ENCODE measurements around the gene ACO1. TPM values are rescaled to one million over a fixed set of nuclear protein-coding genes. Genes with fewer than 3 reads are reported as not detected.
A peak's percentile ranks its signal among the peaks of the same experiment; 100 is the strongest.
"Not testable (repeated sequence)": the region's sequence is repeated elsewhere in the genome, so short reads cannot be mapped to it uniquely, and the experiment has no call there.

Gene ACO1
- polyA plus RNA-seq (ENCODE audit: insufficient read depth in 1 of 5, insufficient read length in 5 of 5, low replicate concordance in 1 of 5), result 10 to 100 TPM; 28.8 to 33.6 (median 30.8) TPM
- long read RNA-seq, donor 1, full-length matches to known transcripts, result 9 of 14 reads
- long read RNA-seq, donor 1, partial matches to known transcripts, result 5 of 14 reads
- long read RNA-seq, donor 1, other reads (novel, unspliced or antisense), result 0 of 14 reads
- long read RNA-seq, donor 2, full-length matches to known transcripts, result 5 of 5 reads
- long read RNA-seq, donor 2, partial matches to known transcripts, result 0 of 5 reads
- long read RNA-seq, donor 2, other reads (novel, unspliced or antisense), result 0 of 5 reads
- long read RNA-seq, donor 3, full-length matches to known transcripts, result 3 of 11 reads
- long read RNA-seq, donor 3, partial matches to known transcripts, result 8 of 11 reads
- long read RNA-seq, donor 3, other reads (novel, unspliced or antisense), result 0 of 11 reads
- long read RNA-seq, donor 4, full-length matches to known transcripts, result 3 of 3 reads
- long read RNA-seq, donor 4, partial matches to known transcripts, result 0 of 3 reads
- long read RNA-seq, donor 4, other reads (novel, unspliced or antisense), result 0 of 3 reads
- long read RNA-seq, donor 5, full-length matches to known transcripts, result 10 of 24 reads
- long read RNA-seq, donor 5, partial matches to known transcripts, result 14 of 24 reads
- long read RNA-seq, donor 5, other reads (novel, unspliced or antisense), result 0 of 24 reads
- long read RNA-seq, donor 6, full-length matches to known transcripts, result 8 of 8 reads
- long read RNA-seq, donor 6, partial matches to known transcripts, result 0 of 8 reads
- long read RNA-seq, donor 6, other reads (novel, unspliced or antisense), result 0 of 8 reads
- long read RNA-seq, donor 7, full-length matches to known transcripts, result 19 of 19 reads
- long read RNA-seq, donor 7, partial matches to known transcripts, result 0 of 19 reads
- long read RNA-seq, donor 7, other reads (novel, unspliced or antisense), result 0 of 19 reads
- long read RNA-seq, donor 8, full-length matches to known transcripts, result 1 of 1 reads
- long read RNA-seq, donor 8, partial matches to known transcripts, result 0 of 1 reads
- long read RNA-seq, donor 8, other reads (novel, unspliced or antisense), result 0 of 1 reads

- DNase-seq, result peak; percentile 89 to 90
These were observed at the start of gene ACO1 for GRCh38 chr9:32384364-32385151. ACO1 (plus strand) TSS chr9:32384643; CDS start chr9:32405507, 20,864 bp downstream.

GRCh38 chr9:32334916-32335895 is 49.2 kb upstream of the ACO1 start:
- DNase-seq, result no peak

GRCh38 chr9:32339424-32339823 is 45.0 kb upstream of the ACO1 start:
- DNase-seq, result no peak

GRCh38 chr9:32340361-32340760 is 44.1 kb upstream of the ACO1 start:
- no peak for DNase-seq

- no peak for DNase-seq
These were observed 39.8 kb upstream of the ACO1 start for GRCh38 chr9:32344551-32345182.

- DNase-seq, result no peak
These were observed 39.2 kb upstream of the ACO1 start for GRCh38 chr9:32345243-32345642.

GRCh38 chr9:32347571-32347970 is 36.9 kb upstream of the ACO1 start:
- DNase-seq, result no peak

GRCh38 chr9:32348106-32348695 is 36.2 kb upstream of the ACO1 start:
- no peak for DNase-seq

- DNase-seq, result no peak
These were observed 35.4 kb upstream of the ACO1 start for GRCh38 chr9:32349013-32349412.

GRCh38 chr9:32350682-32351081 is 33.8 kb upstream of the ACO1 start:
- peak in 1 of 2 donors; percentile 12 for DNase-seq

- no peak for DNase-seq
These were observed 32.6 kb upstream of the ACO1 start for GRCh38 chr9:32351845-32352244.

- DNase-seq, result not testable (repeated sequence)
These were observed 31.0 kb upstream of the ACO1 start for GRCh38 chr9:32353476-32353875.

- no peak for DNase-seq
These were observed 25.0 kb upstream of the ACO1 start for GRCh38 chr9:32359452-32359851.

- no peak for DNase-seq
These were observed 23.3 kb upstream of the ACO1 start for GRCh38 chr9:32360983-32361673.

GRCh38 chr9:32371279-32371678 is 13.2 kb upstream of the ACO1 start:
- DNase-seq, result no peak

GRCh38 chr9:32371679-32372078 is 12.8 kb upstream of the ACO1 start:
- no peak for DNase-seq

- no peak for DNase-seq
These were observed 8.2 kb upstream of the ACO1 start for GRCh38 chr9:32376285-32376684.

GRCh38 chr9:32378496-32378895 is 5.9 kb upstream of the ACO1 start:
- peak; percentile 27 to 41 for DNase-seq
